Measurements from ENCODE around the gene IFITM10.
"Not testable (repeated sequence)": the region's sequence is repeated elsewhere in the genome, so short reads cannot be mapped to it uniquely, and the experiment has no call there.

Gene IFITM10

GRCh38 chr11:1689250-1690166 lies 60.9 kb downstream of the IFITM10 start:
- DNase-seq = not testable (repeated sequence)

GRCh38 chr11:1688336-1688947 lies 62.0 kb downstream of the IFITM10 start:
- DNase-seq = not testable (repeated sequence)

GRCh38 chr11:1686220-1686619 lies 64.2 kb downstream of the IFITM10 start:
- not testable (repeated sequence) for DNase-seq

GRCh38 chr11:1684886-1685874 lies 65.2 kb downstream of the IFITM10 start:
- DNase-seq = not testable (repeated sequence)

GRCh38 chr11:1683904-1684572 lies 66.4 kb downstream of the IFITM10 start:
- DNase-seq = not testable (repeated sequence)

GRCh38 chr11:1683216-1683615 lies 67.2 kb downstream of the IFITM10 start:
- not testable (repeated sequence) for DNase-seq

Data from NCI-H748 treated with DMSO at 0.1 percent for 48 hours (cell line).